Prostate gland (tissue), 2 donors: ENCODE measurements around the gene NFILZ. TPM values are rescaled to one million over a fixed set of nuclear protein-coding genes. Genes with fewer than 3 reads are reported as not detected.
A peak's percentile ranks its signal among the peaks of the same experiment; 100 is the strongest.

ENCODE experiments used
- DNase-seq: peaks from one replicate; pipeline ENCODE4 v3.0.0-alpha.2; 2019; ENCODE audit warnings: low spot score
- H3K27ac ChIP-seq, 2 donors: fragments of 200-600 bp; sonication (generic); 2 replicates each; pipeline ENCODE4 v1.5.1; 2017 to 2019
- H3K27me3 ChIP-seq: fragments of 200-600 bp; sonication (generic); replicated peaks from 2 replicates; pipeline ENCODE4 v1.5.1; 2019; ENCODE audit not compliant: insufficient read depth
- H3K36me3 ChIP-seq, 2 donors: fragments of 200-600 bp; sonication (generic); 1 replicate in 1 of 2; 2 replicates in 1 of 2; pipeline versions ENCODE4 v1.5.1 to v1.8.1; 2017 to 2019
- H3K4me1 ChIP-seq: fragments of 200-600 bp; sonication (generic); replicated peaks from 2 replicates; pipeline ENCODE4 v1.5.1; 2019
- H3K4me3 ChIP-seq, 2 donors: fragments of 200-600 bp; sonication (generic); 2 replicates each; pipeline ENCODE4 v1.5.1; 2017 to 2019
- H3K9me3 ChIP-seq: fragments of 200-600 bp; sonication (generic); 2 replicates; pipeline ENCODE4 v1.5.1; 2017
- POLR2A ChIP-seq: fragments of 450-650 bp; IDR thresholded peaks from one replicate; pipeline ENCODE4 v1.6.1; 2016; ENCODE audit warnings: antibody characterized with exemption, mild to moderate bottlenecking
- POLR2AphosphoS5 ChIP-seq: sonication (generic); formaldehyde crosslinking; IDR thresholded peaks from one replicate; pipeline ENCODE4 v1.6.1; 2017; ENCODE audit warnings: antibody characterized with exemption
- WGBS: methylation state at CpG from one replicate; pipeline ENCODE4 v1.1.5; 2018; 5-methylcytosine and 5-hydroxymethylcytosine counted together
- intact Hi-C: fragments of 100-400 bp; cut with DNase I; formaldehyde crosslinking; loops from one replicate; pipeline ENCODE4 v1.14.2; 2022
- total RNA-seq, 2 donors: library from RNA; depleted of rRNA; stranded (reverse); fragments of >200 nt; gene quantifications; one replicate each; pipeline ENCODE4 v1.1.0, GENCODE V29; 2016
- TF ChIP-seq, protein P1 (sequence below), 4 experiments: fragments of 200-600 bp in 2 of 4; fragments of 450-650 bp in 2 of 4; sonication (generic) in 2 of 4; IDR thresholded peaks; 1 replicate in 3 of 4; 2 replicates in 1 of 4; pipeline ENCODE4 v1.5.1; 2016 to 2019; ENCODE audit warnings: antibody characterized with exemption in 4 of 4, mild to moderate bottlenecking in 2 of 4, moderate library complexity in 2 of 4

Gene NFILZ
- total RNA-seq, 2 donors from 2014 or later: not detected

DNA sequence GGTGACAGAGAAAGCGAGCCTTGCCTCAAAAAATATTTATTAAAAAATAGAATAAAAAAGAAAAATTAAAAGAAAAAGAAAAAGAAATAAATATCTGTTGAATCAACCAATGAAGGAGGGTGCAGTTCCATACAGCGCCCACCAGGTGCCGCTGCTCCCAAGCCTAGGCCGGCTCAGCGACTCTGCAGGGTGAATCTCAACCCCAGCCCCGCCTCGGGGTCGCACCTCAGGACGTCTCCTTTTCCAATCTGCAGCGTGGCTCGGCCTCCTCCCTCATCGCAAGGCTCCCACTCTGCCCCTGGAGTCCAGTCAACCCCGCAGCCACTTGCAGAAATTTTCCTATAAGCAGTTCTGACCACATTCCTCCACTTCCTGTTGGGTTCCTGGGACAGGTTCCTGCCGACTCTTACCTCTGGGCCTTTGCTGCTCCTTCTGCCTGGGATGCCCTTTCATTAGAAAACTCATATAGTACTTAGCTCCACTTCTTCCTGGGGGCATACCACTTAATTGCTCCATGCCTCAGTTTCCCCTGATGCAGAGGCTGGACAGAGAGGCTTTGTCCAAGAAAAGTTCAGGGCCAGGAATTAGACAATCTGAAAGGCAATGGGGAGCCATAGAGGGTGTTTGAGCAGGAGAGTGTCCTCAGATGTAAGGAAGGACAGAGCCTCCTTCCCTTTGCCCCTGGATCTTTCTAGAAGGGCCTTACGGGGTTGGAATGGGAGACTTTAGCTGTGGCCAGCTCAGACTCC, 24.3 kb downstream of the NFILZ start:
- Histone ChIP-seq H3K4me3 (no peak overlapping the region), H3K27me3 (no peaks in the 10 kb centered on the region), H3K9me3 (no peaks in the 10 kb centered on the region), H3K36me3 (no peaks in the 10 kb centered on the region), H3K4me1 (no peaks in the 10 kb centered on the region), H3K27ac (no peak overlapping the region)
- intact Hi-C loops: loop anchor here (2.0 kb wide), 1 partner anchor 424 kb away; no protein-coding TSS in a partner anchor
- TF ChIP-seq, protein P1, sequence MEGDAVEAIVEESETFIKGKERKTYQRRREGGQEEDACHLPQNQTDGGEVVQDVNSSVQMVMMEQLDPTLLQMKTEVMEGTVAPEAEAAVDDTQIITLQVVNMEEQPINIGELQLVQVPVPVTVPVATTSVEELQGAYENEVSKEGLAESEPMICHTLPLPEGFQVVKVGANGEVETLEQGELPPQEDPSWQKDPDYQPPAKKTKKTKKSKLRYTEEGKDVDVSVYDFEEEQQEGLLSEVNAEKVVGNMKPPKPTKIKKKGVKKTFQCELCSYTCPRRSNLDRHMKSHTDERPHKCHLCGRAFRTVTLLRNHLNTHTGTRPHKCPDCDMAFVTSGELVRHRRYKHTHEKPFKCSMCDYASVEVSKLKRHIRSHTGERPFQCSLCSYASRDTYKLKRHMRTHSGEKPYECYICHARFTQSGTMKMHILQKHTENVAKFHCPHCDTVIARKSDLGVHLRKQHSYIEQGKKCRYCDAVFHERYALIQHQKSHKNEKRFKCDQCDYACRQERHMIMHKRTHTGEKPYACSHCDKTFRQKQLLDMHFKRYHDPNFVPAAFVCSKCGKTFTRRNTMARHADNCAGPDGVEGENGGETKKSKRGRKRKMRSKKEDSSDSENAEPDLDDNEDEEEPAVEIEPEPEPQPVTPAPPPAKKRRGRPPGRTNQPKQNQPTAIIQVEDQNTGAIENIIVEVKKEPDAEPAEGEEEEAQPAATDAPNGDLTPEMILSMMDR (IDR thresholded peaks at IDR 0.05): peak; percentile 86 to 96 (median 91)
- no peak for TF ChIP-seq POLR2AphosphoS5
- WGBS: 5% methylated on average over 15 of the region's 15 CpGs
- no peak for DNase-seq

DNA sequence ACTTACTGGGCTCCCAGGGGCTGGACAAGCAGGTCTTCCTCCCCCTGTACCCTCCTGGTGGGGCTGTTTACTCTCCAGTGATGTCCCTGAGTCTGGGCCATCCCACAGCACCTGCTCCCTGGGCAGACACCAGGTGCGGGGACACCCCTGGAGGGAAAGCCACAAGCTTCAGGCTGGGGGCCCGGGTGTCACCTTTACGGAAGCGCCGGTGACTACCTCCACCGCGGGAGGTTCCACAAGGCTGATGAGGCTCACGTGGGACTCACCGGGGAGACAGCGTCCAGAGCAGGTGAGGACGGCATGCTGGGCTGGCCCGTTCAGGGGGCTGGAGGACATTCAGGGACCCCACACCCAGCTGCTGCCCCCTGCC, 24.9 kb downstream of the NFILZ start:
- H3K27ac ChIP-seq: no peak overlapping the region
- no peaks in the 10 kb centered on the region for H3K36me3 ChIP-seq
- DNase-seq: no peak
- H3K4me3 ChIP-seq: no peak overlapping the region
- intact Hi-C loops: loop anchor here (2.0 kb wide), 1 partner anchor 423 kb away; no protein-coding TSS in a partner anchor
- no peaks in the 10 kb centered on the region for H3K9me3 ChIP-seq
- H3K27me3 ChIP-seq: no peaks in the 10 kb centered on the region
- H3K4me1 ChIP-seq: no peaks in the 10 kb centered on the region
- 72% methylated on average over 12 of the region's 12 CpGs for WGBS
- TF ChIP-seq POLR2A (no peak), POLR2AphosphoS5 (no peak)
- TF ChIP-seq, protein P1 (IDR thresholded peaks at IDR 0.05): no peak

DNA sequence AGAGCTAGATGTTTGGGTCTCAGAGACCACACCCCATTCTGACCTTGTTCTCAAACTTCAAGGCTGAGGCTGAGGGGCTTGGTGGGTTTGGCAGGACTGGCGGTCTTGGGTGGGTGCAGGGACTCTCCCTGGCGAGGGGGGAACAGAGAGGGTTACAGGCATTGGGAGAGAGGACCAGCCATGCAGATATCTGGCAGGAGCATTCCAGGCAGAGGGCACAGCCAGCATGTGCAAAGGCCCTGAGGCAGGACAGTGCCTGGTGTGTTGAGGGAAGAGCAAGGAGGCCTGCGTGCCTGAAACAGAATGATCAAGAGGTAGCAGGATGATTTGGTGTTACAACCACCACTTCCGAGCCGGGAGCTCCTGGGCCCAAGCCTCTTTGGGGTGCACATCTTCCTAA, 27.4 kb downstream of the NFILZ start:
- no peaks in the 10 kb centered on the region for H3K36me3 ChIP-seq
- H3K9me3 ChIP-seq: no peaks in the 10 kb centered on the region
- no peaks in the 10 kb centered on the region for H3K27me3 ChIP-seq
- H3K4me3 ChIP-seq: no peak overlapping the region
- TF ChIP-seq POLR2A (no peak), POLR2AphosphoS5 (no peak)
- TF ChIP-seq, protein P1 (IDR thresholded peaks at IDR 0.05): no peak
- no peak overlapping the region for H3K27ac ChIP-seq
- intact Hi-C loops: no loop called here
- no peak for DNase-seq
- no peaks in the 10 kb centered on the region for H3K4me1 ChIP-seq
- WGBS: 96% methylated on average over 5 of the region's 5 CpGs

DNA sequence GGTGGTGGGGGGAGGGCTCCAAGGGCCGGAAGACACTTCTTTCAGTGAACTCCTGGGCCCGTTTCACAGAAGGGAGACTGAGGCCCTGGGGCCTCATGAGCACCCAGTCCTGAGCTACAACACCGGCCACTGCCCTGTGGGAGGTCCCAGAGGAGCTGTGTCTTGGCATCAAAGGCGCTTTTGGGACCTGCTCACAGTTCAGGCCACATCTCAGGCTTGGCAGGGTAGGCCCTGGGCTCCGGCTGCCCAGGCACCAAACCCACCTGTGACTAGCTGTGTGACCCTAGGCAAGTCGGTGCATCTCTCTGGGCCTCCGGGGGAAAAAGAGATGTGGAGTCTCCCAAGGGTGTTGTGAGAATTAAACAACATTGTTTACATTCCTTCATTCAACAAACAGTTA, 29.5 kb downstream of the NFILZ start:
- H3K4me1 ChIP-seq: no peaks in the 10 kb centered on the region
- TF ChIP-seq, protein P1 (IDR thresholded peaks at IDR 0.05): no peak
- no peak for TF ChIP-seq POLR2A
- TF ChIP-seq POLR2AphosphoS5: no peak
- no peaks in the 10 kb centered on the region for H3K27me3 ChIP-seq
- H3K36me3 ChIP-seq: no peaks in the 10 kb centered on the region
- 85% methylated on average over 7 of the region's 7 CpGs for WGBS
- no peak overlapping the region for H3K27ac ChIP-seq
- H3K4me3 ChIP-seq: no peak overlapping the region
- H3K9me3 ChIP-seq: no peaks in the 10 kb centered on the region
- intact Hi-C loops: no loop called here
- no peak for DNase-seq

DNA sequence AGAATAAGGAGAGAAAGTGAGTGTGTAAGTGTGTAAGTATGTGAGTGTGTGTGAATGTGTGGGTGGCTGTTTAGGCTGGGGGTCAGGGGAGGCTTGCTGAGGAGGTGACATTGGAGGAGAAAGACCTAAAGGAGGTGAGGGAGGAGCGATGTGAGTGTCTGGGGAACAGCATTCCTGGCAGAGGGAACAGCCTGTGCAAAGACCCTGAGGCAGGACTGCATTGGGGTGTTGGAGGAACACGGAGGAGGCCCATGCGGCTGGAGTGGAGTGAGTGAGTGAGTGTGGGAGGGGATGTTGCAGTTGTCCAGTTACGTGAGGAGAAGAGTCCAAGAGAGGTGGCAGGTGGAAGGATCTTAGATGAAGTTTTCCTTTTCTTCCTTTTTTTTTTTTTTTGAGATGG, 31.8 kb downstream of the NFILZ start:
- Histone ChIP-seq H3K4me3 (no peak overlapping the region), H3K9me3 (no peaks in the 10 kb centered on the region), H3K27me3 (no peaks in the 10 kb centered on the region), H3K4me1 (no peaks in the 10 kb centered on the region), H3K36me3 (no peaks in the 10 kb centered on the region), H3K27ac (no peak overlapping the region)
- intact Hi-C loops: no loop called here
- TF ChIP-seq POLR2A (no peak), POLR2AphosphoS5 (no peak)
- TF ChIP-seq, protein P1 (IDR thresholded peaks at IDR 0.05): no peak
- WGBS: 87% methylated on average over 4 of the region's 4 CpGs
- no peak for DNase-seq
